HepG2 (cell line): Measurements from ENCODE around the gene CHD2. TPM values are rescaled to one million over a fixed set of nuclear protein-coding genes. Genes with fewer than 3 reads are reported as not detected.
A peak's percentile ranks its signal among the peaks of the same experiment; 100 is the strongest.

Experiments used
- ARID5B ChIP-seq: IDR thresholded peaks from 2 replicates; pipeline ENCODE4 v1.4.0; 2020; ENCODE audit warnings: mild to moderate bottlenecking, missing genetic modification reagents
- ELF3 ChIP-seq: IDR thresholded peaks from 2 replicates; pipeline ENCODE4 v1.6.1; 2016; ENCODE audit warnings: missing genetic modification reagents, missing compliant biosample characterization
- ETV5 ChIP-seq: IDR thresholded peaks from 2 replicates; pipeline ENCODE4 v1.6.1; 2018; ENCODE audit warnings: missing biosample characterization, missing genetic modification reagents, inconsistent platforms, borderline replicate concordance
- GATA4 ChIP-seq: sonication (generic); IDR thresholded peaks from 2 replicates; pipeline ENCODE4 v1.6.1; 2016; ENCODE audit warnings: antibody characterized with exemption, low read depth, borderline replicate concordance
- HDAC2 ChIP-seq: sonication (generic); formaldehyde crosslinking; IDR thresholded peaks from 2 replicates; pipeline ENCODE4 v1.4.0; 2020; ENCODE audit warnings: missing genetic modification reagents
- NR2F1 ChIP-seq, 2 experiments: fragments of 450-650 bp in 1 of 2; formaldehyde crosslinking in 1 of 2; IDR thresholded peaks; 2 replicates each; pipeline versions ENCODE4 v1.5.0 to v1.6.1; 2016 to 2020; ENCODE audit warnings: mild to moderate bottlenecking in 1 of 2, missing compliant biosample characterization in 1 of 2, missing genetic modification reagents in 1 of 2, moderate library complexity in 1 of 2
- PITX1 ChIP-seq: sonication (generic); formaldehyde crosslinking; IDR thresholded peaks from 2 replicates; pipeline ENCODE4 v1.5.1; 2020; ENCODE audit warnings: mild to moderate bottlenecking, missing genetic modification reagents
- SAP130 ChIP-seq: IDR thresholded peaks from 2 replicates; pipeline ENCODE4 v1.6.1; 2016; ENCODE audit warnings: low read depth
- SOX5 ChIP-seq: IDR thresholded peaks from 2 replicates; pipeline ENCODE4 v1.6.1; 2016; ENCODE audit warnings: borderline replicate concordance
- SP5 ChIP-seq: IDR thresholded peaks from 2 replicates; pipeline ENCODE4 v1.6.1; 2016; ENCODE audit warnings: low read depth, borderline replicate concordance
- TEAD3 ChIP-seq: optimal IDR thresholded peaks from 2 replicates; pipeline ENCODE3; 2016; ENCODE audit warnings: borderline replicate concordance
- ZNF605 ChIP-seq: sonication (generic); formaldehyde crosslinking; IDR thresholded peaks from 2 replicates; pipeline ENCODE4 v1.8.0; 2022; ENCODE audit warnings: mild to moderate bottlenecking, missing genetic modification reagents
- polyA plus RNA-seq, 8 experiments: library from polyadenylated mRNA; depleted of rRNA in 3 of 8; stranded (reverse) in 7 of 8; unstranded in 1 of 8; fragments of >200 nt; fragmentation: Illumina TruSeq in 4 of 8; extraction: Trizol in 4 of 8; gene quantifications; 2 replicates each; pipeline versions ENCODE4 v1.2.1 to v1.2.3, GENCODE V29; 2011 to 2016; ENCODE audit warnings: low read depth in 4 of 8, missing spikeins in 1 of 8, mixed read lengths in 1 of 8; ENCODE audit not compliant: insufficient read depth in 1 of 8
- total RNA-seq, 5 experiments: library from RNA; depleted of rRNA; stranded (reverse); fragments of >200 nt; fragmentation: Illumina TruSeq; extraction: Trizol; gene quantifications; 2 replicates each; pipeline ENCODE4 v1.2.3, GENCODE V29; 2016; ENCODE audit warnings: low read depth in 1 of 5

The CHD2 gene
- total and polyA plus RNA-seq, 2 of the 13 experiments (the other 11 are each of a cell fraction or from before 2014, with no cell fraction given): 54.0 to 54.1 TPM

- TF ChIP-seq TEAD3 (CRISPR knock-in tag): peak; percentile 80
- TF ChIP-seq ZNF605: 0 out of 2 replicates have a peak, but pooled peaks have one; percentile 45
- TF ChIP-seq HDAC2 (CRISPR knock-in tag): peak; percentile 33; the same call in 1 of the 2 replicates
- peak; percentile 45; the same call in 1 of the 2 replicates for TF ChIP-seq SAP130 (CRISPR knock-in tag)
- peak; percentile 80 for TF ChIP-seq ETV5 (CRISPR knock-in tag)
- peak; percentile 59 for TF ChIP-seq SOX5 (CRISPR knock-in tag)
- TF ChIP-seq ELF3 (CRISPR knock-in tag): peak; percentile 48; the same call in 1 of the 2 replicates
- no peak for TF ChIP-seq NR2F1 (CRISPR knock-in tag; IDR thresholded peaks at IDR 0.05)
- peak; percentile 57; the same call in 1 of the 2 replicates for TF ChIP-seq ARID5B (CRISPR knock-in tag)
- peak; percentile 79 for TF ChIP-seq SP5 (CRISPR knock-in tag)
- TF ChIP-seq PITX1 (CRISPR knock-in tag): peak; percentile 85
- TF ChIP-seq GATA4: 0 out of 2 replicates have a peak, but pooled peaks have one; percentile 30
These were observed 23.1 kb upstream of the CHD2 start (continued) for GRCh38 chr15:92877000-92877399.
